Muscle layer of duodenum (tissue), 2 donors: ENCODE results near the gene PDS5B.

Experiments
- H3K27ac ChIP-seq: one replicate; pipeline ENCODE4 v1.7.0; 2013; ENCODE audit warnings: mild to moderate bottlenecking, low read length
- H3K27me3 ChIP-seq: one replicate; pipeline ENCODE4 v1.7.0; 2013; ENCODE audit warnings: low read depth, mild to moderate bottlenecking, control low read depth, low read length
- H3K36me3 ChIP-seq, 2 donors: one replicate each; pipeline ENCODE4 v1.7.0; 2013; ENCODE audit warnings: low read length in 2 of 2, control low read depth in 1 of 2, mild to moderate bottlenecking in 1 of 2; ENCODE audit not compliant: insufficient read depth in 2 of 2, control insufficient read depth in 1 of 2
- H3K4me1 ChIP-seq, 2 donors: one replicate each; pipeline ENCODE4 v1.7.0; 2013; ENCODE audit warnings: low read length in 2 of 2, mild to moderate bottlenecking in 2 of 2, control low read depth in 1 of 2, moderate library complexity in 1 of 2; ENCODE audit not compliant: insufficient read depth in 2 of 2, control insufficient read depth in 1 of 2
- H3K4me3 ChIP-seq, 2 donors: one replicate each; pipeline ENCODE4 v1.7.0; 2013; ENCODE audit warnings: low read length in 2 of 2, low read depth in 1 of 2, mild to moderate bottlenecking in 1 of 2
- H3K9me3 ChIP-seq, 2 donors: one replicate each; pipeline ENCODE4 v1.7.0; 2013; ENCODE audit warnings: low read length in 2 of 2, control low read depth in 1 of 2, mild to moderate bottlenecking in 1 of 2; ENCODE audit not compliant: control insufficient read depth in 1 of 2
- donor health status: healthy.

The PDS5B gene

DNA sequence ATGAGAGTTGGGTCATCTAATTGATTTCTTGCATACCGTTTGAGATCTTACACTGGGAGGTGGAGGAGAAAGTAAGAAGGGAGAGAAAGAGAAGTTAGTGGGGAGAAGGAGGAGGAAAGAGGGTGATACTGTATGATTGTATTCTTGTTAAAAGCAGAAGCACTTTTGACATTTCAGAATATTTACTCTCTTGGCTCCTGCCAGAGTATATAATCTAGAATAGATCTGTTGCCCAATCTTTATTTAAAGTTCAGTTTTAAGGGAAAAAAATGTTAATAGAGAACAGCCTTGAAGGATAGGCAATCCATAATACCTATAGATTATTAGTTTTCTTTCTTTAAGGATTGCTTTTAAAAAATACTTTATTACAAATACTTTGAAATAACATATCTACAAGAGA lies 41.5 kb downstream of the PDS5B start:
- no peaks in the 10 kb centered on the region for H3K36me3 ChIP-seq
- no peak overlapping the region for H3K4me3 ChIP-seq
- H3K9me3 ChIP-seq: peaks cover 0 to 7% of the 10 kb centered on the region in 2 donors
- peaks cover 4 to 31% of the 10 kb centered on the region in 2 donors for H3K4me1 ChIP-seq
- no peaks in the 10 kb centered on the region for H3K27me3 ChIP-seq
- H3K27ac ChIP-seq: no peak overlapping the region

DNA sequence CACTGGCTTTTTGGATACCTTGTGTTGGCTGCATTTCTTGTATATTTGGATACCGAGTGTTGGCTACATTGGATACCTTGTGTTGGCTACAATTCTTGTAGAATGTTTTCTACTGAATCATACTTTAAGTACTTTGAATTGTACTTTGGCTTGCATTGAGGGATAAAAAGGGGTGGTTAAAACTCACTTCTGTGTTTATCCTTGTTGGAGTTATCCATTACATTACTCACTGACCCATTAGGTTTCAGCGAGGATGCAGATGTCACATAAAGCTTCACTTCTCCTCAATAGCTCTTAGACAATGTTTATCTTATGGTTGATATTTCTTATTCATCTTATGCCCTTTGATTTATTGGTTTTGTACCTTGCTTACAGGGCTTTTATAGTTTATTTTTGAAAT lies 43.1 kb downstream of the PDS5B start:
- Histone ChIP-seq H3K4me1 (peaks cover 4 to 36% of the 10 kb centered on the region in 2 donors), H3K4me3 (no peak overlapping the region), H3K36me3 (no peaks in the 10 kb centered on the region), H3K27ac (no peak overlapping the region), H3K9me3 (no peaks in the 10 kb centered on the region), H3K27me3 (no peaks in the 10 kb centered on the region)

DNA sequence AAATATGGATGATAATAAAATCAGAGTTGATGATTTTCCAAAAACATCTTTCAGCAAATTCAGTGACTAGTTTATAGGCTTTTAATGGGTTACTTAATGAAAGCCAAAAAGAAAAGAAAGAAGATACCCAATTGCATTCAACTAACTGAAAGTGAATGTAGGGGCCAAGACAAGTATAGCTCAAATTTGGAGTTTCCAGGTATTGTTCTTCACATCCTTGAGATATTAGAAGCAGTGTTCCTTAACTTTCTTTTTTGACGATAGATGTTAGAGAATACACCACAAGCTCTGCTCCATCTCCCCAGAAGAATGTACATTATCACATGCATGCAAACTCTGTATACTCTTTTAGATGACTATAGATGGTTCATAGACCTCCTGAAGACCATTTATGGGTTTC lies 43.6 kb downstream of the PDS5B start:
- Histone ChIP-seq H3K36me3 (no peaks in the 10 kb centered on the region), H3K27ac (no peak overlapping the region), H3K27me3 (no peaks in the 10 kb centered on the region), H3K9me3 (no peaks in the 10 kb centered on the region), H3K4me1 (peaks cover 4 to 31% of the 10 kb centered on the region in 2 donors), H3K4me3 (no peak overlapping the region)

DNA sequence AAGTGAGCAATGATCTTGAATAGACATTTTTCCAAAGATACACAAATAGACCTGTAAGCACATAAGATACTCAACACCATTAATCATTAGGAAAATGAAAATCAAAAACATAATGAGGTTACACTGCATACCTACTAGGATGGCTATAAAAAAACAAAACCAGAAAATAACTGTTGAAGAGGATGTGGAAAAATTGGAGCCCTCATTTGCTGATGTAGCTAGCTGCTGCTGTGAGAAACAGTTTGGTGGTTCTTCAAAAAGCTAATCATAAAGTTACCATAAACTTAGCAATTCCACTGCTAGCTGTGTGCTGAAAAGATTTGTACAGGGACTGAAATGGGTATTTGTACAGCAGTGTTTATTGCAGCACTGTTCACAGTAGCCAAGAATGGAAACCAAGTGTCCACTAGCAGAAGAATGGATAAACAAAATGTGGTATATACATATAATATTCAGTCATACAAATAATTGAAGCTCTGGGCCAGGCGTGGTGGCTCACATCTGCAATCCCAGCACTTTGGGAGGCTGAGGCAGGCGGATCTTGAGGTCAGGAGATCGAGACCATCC lies 46.2 kb downstream of the PDS5B start:
- Histone ChIP-seq H3K27ac (no peak overlapping the region), H3K4me1 (peaks cover 0 to 12% of the 10 kb centered on the region in 2 donors), H3K27me3 (no peaks in the 10 kb centered on the region), H3K9me3 (no peaks in the 10 kb centered on the region), H3K4me3 (no peak overlapping the region), H3K36me3 (no peaks in the 10 kb centered on the region)

DNA sequence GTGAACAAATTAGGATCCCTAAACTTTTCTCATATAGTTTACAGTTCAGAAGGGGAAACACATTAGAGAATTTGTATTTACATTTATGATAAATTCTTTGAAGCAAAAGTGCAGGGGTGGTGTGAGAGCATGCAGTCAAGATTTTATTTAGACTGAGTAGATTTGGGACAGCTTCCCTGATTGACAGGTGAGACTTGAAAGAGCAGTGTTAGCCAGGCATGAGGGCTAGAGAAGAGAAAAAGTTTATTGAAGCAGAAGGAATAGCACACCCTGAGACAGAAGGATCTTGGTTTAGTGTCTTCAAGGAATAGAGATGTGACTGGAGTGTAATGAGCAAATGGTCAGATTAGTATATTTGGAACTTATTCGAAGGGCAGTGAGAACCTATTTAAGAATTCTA lies 50.5 kb downstream of the PDS5B start:
- Histone ChIP-seq H3K27ac (no peak overlapping the region), H3K4me3 (no peak overlapping the region), H3K27me3 (no peaks in the 10 kb centered on the region)

DNA sequence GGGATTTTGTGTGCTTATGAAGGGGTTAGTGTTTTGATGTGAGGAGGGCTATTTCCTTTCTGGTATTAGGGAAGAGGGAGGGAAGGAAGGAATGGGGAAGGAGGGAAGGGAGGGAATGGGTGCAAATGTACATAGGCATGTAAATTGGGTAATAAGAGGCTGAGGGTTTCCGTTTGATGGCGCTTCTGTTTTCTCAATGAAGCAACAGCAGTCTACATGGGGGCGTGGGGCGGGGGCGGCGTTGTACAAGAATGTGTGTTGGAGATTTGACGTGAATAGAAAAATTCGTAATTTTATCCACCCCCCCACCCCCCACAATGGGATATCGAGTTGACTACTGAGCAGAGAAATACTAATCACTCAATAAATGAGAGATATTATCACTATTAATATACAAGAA lies 52.5 kb downstream of the PDS5B start:
- Histone ChIP-seq H3K36me3 (no peaks in the 10 kb centered on the region), H3K27me3 (no peaks in the 10 kb centered on the region), H3K9me3 (no peaks in the 10 kb centered on the region), H3K27ac (no peak overlapping the region), H3K4me3 (no peak overlapping the region), H3K4me1 (peaks cover 0 to 6% of the 10 kb centered on the region in 2 donors)

More for the DNA sequence above, 50.5 kb downstream of the PDS5B start:
- no peaks in the 10 kb centered on the region for H3K36me3 ChIP-seq
- H3K4me1 ChIP-seq: peaks cover 0 to 7% of the 10 kb centered on the region in 2 donors
- H3K9me3 ChIP-seq: no peaks in the 10 kb centered on the region

DNA sequence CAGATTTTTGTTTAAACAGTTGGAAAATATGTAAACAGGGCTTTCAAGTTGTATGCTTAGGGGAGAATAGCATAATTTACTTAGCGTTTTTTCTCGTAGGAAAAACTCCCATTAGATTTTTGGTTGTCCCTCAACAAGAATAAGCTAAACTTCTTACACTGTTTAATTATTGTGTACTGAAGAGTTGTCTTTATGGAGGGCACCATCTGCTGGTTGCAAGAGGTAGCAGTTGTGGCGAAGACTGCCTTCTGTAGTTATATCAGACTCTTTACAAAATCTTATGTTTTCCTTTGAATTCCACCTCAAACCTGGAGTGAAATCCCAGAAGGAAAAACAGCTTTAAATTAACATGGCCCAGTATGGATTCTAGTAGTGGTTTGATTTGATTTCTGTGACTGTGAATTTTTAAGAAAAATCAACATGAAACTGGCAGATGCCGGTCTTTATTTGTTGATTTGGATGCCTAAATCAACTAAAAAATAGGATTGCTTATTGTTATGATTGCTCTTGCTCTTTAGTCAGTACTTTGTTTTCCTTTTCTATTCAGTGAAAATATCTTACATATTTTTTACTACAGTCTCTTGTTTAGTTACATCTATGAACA lies 53.4 kb downstream of the PDS5B start:
- Histone ChIP-seq H3K36me3 (no peaks in the 10 kb centered on the region), H3K9me3 (no peaks in the 10 kb centered on the region), H3K4me1 (peaks cover 0 to 5% of the 10 kb centered on the region in 2 donors), H3K27me3 (no peaks in the 10 kb centered on the region), H3K27ac (no peak overlapping the region), H3K4me3 (no peak overlapping the region)

DNA sequence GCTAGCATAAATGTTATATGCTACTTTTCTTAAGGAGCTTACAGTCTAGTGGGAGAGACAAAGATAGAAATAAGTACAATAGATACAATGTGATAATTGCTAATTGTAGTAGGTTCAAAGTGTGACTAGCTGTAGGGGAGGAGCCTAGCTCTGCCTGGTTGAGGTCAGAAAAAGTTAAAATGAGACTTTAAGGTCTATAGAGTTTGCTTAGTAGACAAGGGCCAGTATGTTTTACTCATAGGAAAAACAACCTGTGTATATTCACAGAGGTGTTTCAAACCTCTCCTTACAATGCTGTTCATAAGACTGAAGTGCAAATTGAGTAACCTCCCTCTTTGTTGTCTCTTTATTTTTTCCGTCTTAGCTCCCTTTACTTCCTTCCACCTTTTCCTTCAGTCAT lies 56.1 kb downstream of the PDS5B start:
- H3K27ac ChIP-seq: no peak overlapping the region
- H3K4me1 ChIP-seq: peaks cover 0 to 5% of the 10 kb centered on the region in 2 donors
- no peak overlapping the region for H3K4me3 ChIP-seq
- H3K36me3 ChIP-seq: no peaks in the 10 kb centered on the region
- H3K9me3 ChIP-seq: no peaks in the 10 kb centered on the region
- no peaks in the 10 kb centered on the region for H3K27me3 ChIP-seq

DNA sequence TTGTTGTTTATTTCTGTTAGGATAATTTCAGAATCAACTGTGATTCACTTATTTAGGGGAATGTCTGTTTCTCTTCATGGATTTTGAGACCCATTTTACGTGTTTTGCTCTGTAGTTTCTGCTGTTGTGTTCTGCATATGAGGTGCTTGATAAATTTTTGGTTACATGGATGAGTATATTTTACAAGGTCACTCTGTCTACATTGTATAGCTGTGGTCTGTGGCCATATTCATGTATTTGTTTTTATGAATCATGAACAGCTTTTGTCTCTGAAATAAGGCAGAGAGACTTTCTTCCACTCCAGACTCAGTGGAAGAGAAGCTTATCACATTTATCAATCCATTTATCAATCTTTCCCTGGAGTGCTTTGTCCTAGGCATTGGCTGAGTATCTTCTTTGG lies 56.6 kb downstream of the PDS5B start:
- Histone ChIP-seq H3K27ac (no peak overlapping the region), H3K4me3 (no peak overlapping the region), H3K4me1 (peaks cover 0 to 5% of the 10 kb centered on the region in 2 donors), H3K36me3 (no peaks in the 10 kb centered on the region), H3K27me3 (no peaks in the 10 kb centered on the region), H3K9me3 (no peaks in the 10 kb centered on the region)

DNA sequence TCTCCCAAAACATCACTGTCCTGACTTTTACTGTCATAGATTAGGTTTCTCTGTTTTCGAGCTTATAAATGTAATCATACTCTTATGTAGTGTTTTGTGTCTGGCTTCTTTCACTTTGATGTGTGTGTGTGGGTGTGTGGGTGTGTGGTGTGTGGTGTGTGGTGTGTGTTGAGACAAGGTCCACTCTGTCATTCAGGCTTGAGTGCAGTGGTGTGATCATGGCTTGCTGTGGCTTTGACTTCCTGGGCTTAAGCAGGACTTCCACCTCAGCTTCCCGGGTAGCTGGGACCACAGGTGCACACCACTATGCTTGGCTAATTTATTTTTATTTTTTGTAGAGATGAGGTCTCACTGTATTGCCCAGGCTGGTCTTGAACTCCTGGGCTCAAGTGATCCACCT lies 59.6 kb downstream of the PDS5B start:
- Histone ChIP-seq H3K27me3 (no peaks in the 10 kb centered on the region), H3K4me1 (peaks cover 0 to 10% of the 10 kb centered on the region in 2 donors), H3K9me3 (no peaks in the 10 kb centered on the region), H3K4me3 (no peak overlapping the region), H3K27ac (no peak overlapping the region), H3K36me3 (no peaks in the 10 kb centered on the region)

DNA sequence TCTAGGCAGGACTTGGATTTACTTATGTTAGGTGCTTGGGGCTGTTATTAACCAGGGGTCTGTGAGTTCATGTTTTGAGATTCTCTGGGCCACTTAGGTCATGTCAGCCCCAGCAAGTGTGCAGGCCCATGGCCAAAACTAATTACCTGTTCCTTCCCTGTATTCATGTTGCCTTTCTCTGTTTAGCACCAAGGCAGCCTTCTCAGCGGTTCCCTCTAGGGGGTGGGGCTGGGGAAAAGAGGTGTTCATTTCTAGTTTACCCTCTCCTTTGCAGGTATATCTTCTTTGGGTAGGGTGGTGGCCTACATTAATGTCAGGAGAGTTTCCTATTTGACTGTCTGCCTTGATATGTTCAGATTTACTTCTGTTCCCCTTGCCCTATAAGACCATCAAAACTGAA lies 61.7 kb downstream of the PDS5B start:
- Histone ChIP-seq H3K4me3 (no peak overlapping the region), H3K4me1 (peaks cover 0 to 13% of the 10 kb centered on the region in 2 donors), H3K27ac (no peak overlapping the region), H3K36me3 (no peaks in the 10 kb centered on the region), H3K27me3 (no peaks in the 10 kb centered on the region), H3K9me3 (no peaks in the 10 kb centered on the region)
